IMR-90 (cell line): ENCODE data around the gene ARHGAP15. TPM values are rescaled to one million over a fixed set of nuclear protein-coding genes. Genes with fewer than 3 reads are reported as not detected.

Source experiments
- ATAC-seq: fragments of 200-7000 bp; cut with Tn5 transposase; 2 replicates; pipeline ENCODE4 v1.9.1; 2020; ENCODE audit warnings: low read depth, mild to moderate bottlenecking, moderate library complexity
- BruUV-seq: library from RNA; stranded (reverse); fragments of 400-500 nt; replicated peaks from 2 replicates; lab custom pipeline; 2021; lab: Mats Ljungman, UMichigan
- CTCF ChIA-PET: fragments of 300-600 bp; formaldehyde crosslinking; extraction: SDS; loops from one replicate; lab custom pipeline; 2021; ENCODE audit warnings: antibody characterized with exemption; lab: Yijun Ruan, JAX
- POLR2A ChIA-PET: fragments of 300-600 bp; sonication (Branson Sonifier 250); formaldehyde crosslinking; loops from one replicate; lab custom pipeline; 2022; ENCODE audit warnings: antibody characterized with exemption; ENCODE audit not compliant: unreplicated experiment; lab: Charles Lee
- DNase-seq: peaks from one replicate; pipeline ENCODE4 v3.0.0; 2013
- H2AFZ ChIP-seq: replicated peaks from 2 replicates; pipeline ENCODE3; 2013; ENCODE audit warnings: low read length, mild to moderate bottlenecking; ENCODE audit not compliant: poor library complexity
- H2AK5ac ChIP-seq: 2 replicates; pipeline ENCODE4 v1.6.1; 2013; ENCODE audit warnings: low read depth, low read length, inconsistent platforms
- H2AK9ac ChIP-seq: replicated peaks from 2 replicates; pipeline ENCODE3; 2013; ENCODE audit warnings: mild to moderate bottlenecking, low read depth, low read length, moderate library complexity; ENCODE audit not compliant: poor library complexity
- H2BK120ac ChIP-seq: 2 replicates; pipeline ENCODE4 v1.6.1; 2013; ENCODE audit warnings: low read depth, low read length, inconsistent platforms
- H2BK15ac ChIP-seq: 3 replicates; pipeline ENCODE4 v1.6.1; 2013; ENCODE audit warnings: low read depth, low read length, inconsistent platforms
- H2BK20ac ChIP-seq: 2 replicates; pipeline ENCODE4 v1.6.1; 2013; ENCODE audit warnings: low read depth, mild to moderate bottlenecking, inconsistent platforms, low read length, moderate library complexity
- H2BK5ac ChIP-seq: 2 replicates; pipeline ENCODE4 v1.6.1; 2013; ENCODE audit warnings: mild to moderate bottlenecking, low read depth, low read length, inconsistent platforms; ENCODE audit not compliant: poor library complexity, severe bottlenecking
- H3K14ac ChIP-seq: replicated peaks from 2 replicates; pipeline ENCODE4 v1.6.1; 2013; ENCODE audit warnings: low read depth, low read length, inconsistent platforms
- H3K18ac ChIP-seq: 2 replicates; pipeline ENCODE4 v1.6.1; 2013; ENCODE audit warnings: low read depth, low read length, control low read depth
- H3K23ac ChIP-seq: 2 replicates; pipeline ENCODE4 v1.6.1; 2013; ENCODE audit warnings: low read depth, low read length, inconsistent platforms
- H3K27ac ChIP-seq: 2 replicates; pipeline ENCODE4 v1.5.1; 2013; ENCODE audit warnings: mild to moderate bottlenecking, control low read depth, low read length; ENCODE audit not compliant: insufficient read depth
- H3K27me3 ChIP-seq: 2 replicates; pipeline ENCODE4 v1.6.1; 2013; ENCODE audit warnings: low read length; ENCODE audit not compliant: control insufficient read depth, insufficient read depth
- H3K36me3 ChIP-seq: 2 replicates; pipeline ENCODE4 v1.6.1; 2013; ENCODE audit warnings: low read length, mixed read lengths; ENCODE audit not compliant: control insufficient read depth, insufficient read depth
- H3K4ac ChIP-seq: 2 replicates; pipeline ENCODE4 v1.6.1; 2013; ENCODE audit warnings: low read depth, low read length, inconsistent platforms
- H3K4me1 ChIP-seq: 2 replicates; pipeline ENCODE4 v1.6.1; 2013; ENCODE audit warnings: low read length, mixed read lengths; ENCODE audit not compliant: control insufficient read depth, insufficient read depth
- H3K4me2 ChIP-seq: 2 replicates; pipeline ENCODE4 v1.6.1; 2013; ENCODE audit warnings: low read depth, mild to moderate bottlenecking, control low read depth, low read length, moderate library complexity
- H3K4me3 ChIP-seq: 2 replicates; pipeline ENCODE4 v1.5.1; 2013; ENCODE audit warnings: low read depth, mild to moderate bottlenecking, control low read depth, low read length, moderate library complexity; ENCODE audit not compliant: insufficient read depth
- H3K56ac ChIP-seq: 2 replicates; pipeline ENCODE4 v1.6.1; 2013; ENCODE audit warnings: low read length, inconsistent platforms; ENCODE audit not compliant: insufficient read depth; ENCODE audit errors: extremely low read depth
- H3K79me1 ChIP-seq, 2 experiments: 2 replicates each; pipeline ENCODE4 v1.6.1; 2013; ENCODE audit warnings: low read length in 2 of 2, inconsistent platforms in 1 of 2, low read depth in 1 of 2
- H3K9ac ChIP-seq: 2 replicates; pipeline ENCODE4 v1.6.1; 2013; ENCODE audit warnings: low read depth, low read length, control low read depth
- H3K9me1 ChIP-seq: 2 replicates; pipeline ENCODE4 v1.6.1; 2013; ENCODE audit warnings: low read length, inconsistent platforms; ENCODE audit not compliant: insufficient read depth
- H3K9me3 ChIP-seq: 2 replicates; pipeline ENCODE4 v1.6.1; 2013; ENCODE audit warnings: low read length; ENCODE audit not compliant: control insufficient read depth, insufficient read depth
- H4K20me1 ChIP-seq: 2 replicates; pipeline ENCODE4 v1.6.1; 2013; ENCODE audit warnings: low read length, inconsistent platforms; ENCODE audit not compliant: insufficient read depth
- H4K5ac ChIP-seq: 2 replicates; pipeline ENCODE4 v1.6.1; 2013; ENCODE audit warnings: mild to moderate bottlenecking, low read depth, low read length, control low read depth
- H4K8ac ChIP-seq, 2 experiments: 2 replicates each; pipeline ENCODE4 v1.6.1; 2013; ENCODE audit warnings: low read depth in 2 of 2, low read length in 2 of 2, control low read depth in 1 of 2, inconsistent platforms in 1 of 2
- H4K91ac ChIP-seq: 2 replicates; pipeline ENCODE4 v1.6.1; 2013; ENCODE audit warnings: low read depth, low read length, inconsistent platforms; ENCODE audit not compliant: insufficient read depth
- BHLHE40 ChIP-seq: fragments of 150-350 bp; IDR thresholded peaks from 2 replicates; pipeline ENCODE4 v1.6.1; 2016; ENCODE audit warnings: mild to moderate bottlenecking, low read depth, low read length
- CHD1 ChIP-seq: IDR thresholded peaks from 2 replicates; pipeline ENCODE4 v1.6.1; 2012; ENCODE audit warnings: low read depth, low read length, improper control_type of control experiment
- FOS ChIP-seq: fragments of 150-350 bp; IDR thresholded peaks from 2 replicates; pipeline ENCODE4 v1.6.1; 2016; ENCODE audit warnings: low read depth, low read length
- MAZ ChIP-seq: IDR thresholded peaks from 2 replicates; pipeline ENCODE4 v1.6.1; 2012; ENCODE audit warnings: low read depth, mild to moderate bottlenecking, low read length, improper control_type of control experiment, moderate library complexity, borderline replicate concordance
- MXI1 ChIP-seq: IDR thresholded peaks from 2 replicates; pipeline ENCODE4 v1.6.1; 2012; ENCODE audit warnings: low read depth, mild to moderate bottlenecking, low read length, moderate library complexity, borderline replicate concordance
- POLR2A ChIP-seq: IDR thresholded peaks from 2 replicates; pipeline ENCODE4 v1.6.1; 2012; ENCODE audit warnings: mild to moderate bottlenecking, low read depth, low read length
- RCOR1 ChIP-seq: IDR thresholded peaks from 2 replicates; pipeline ENCODE4 v1.6.1; 2012; ENCODE audit warnings: mild to moderate bottlenecking, low read length, improper control_type of control experiment; ENCODE audit not compliant: insufficient replicate concordance
- RFX5 ChIP-seq: IDR thresholded peaks from 2 replicates; pipeline ENCODE4 v1.8.0; 2012; ENCODE audit warnings: low read depth, mild to moderate bottlenecking, low read length, moderate library complexity
- SMC3 ChIP-seq: fragments of 150-350 bp; IDR thresholded peaks from 2 replicates; pipeline ENCODE4 v1.6.1; 2016; ENCODE audit warnings: low read depth, mild to moderate bottlenecking, antibody characterized with exemption, low read length, moderate library complexity
- WGBS, 2 experiments: methylation state at CpG; one replicate each; pipeline versions ENCODE4 v1.1.5 to v1.1.7; 2013; ENCODE audit warnings: missing lambda C conversion rate in 2 of 2; ENCODE audit not compliant: insufficient read length in 1 of 2; ENCODE audit errors: extremely low coverage in 2 of 2; 5-methylcytosine and 5-hydroxymethylcytosine counted together
- dilution Hi-C: fragments of 300-500 bp; cut with HindIII; formaldehyde crosslinking; loops from one replicate; pipeline ENCODE4 v1.14.3; 2018; ENCODE audit warnings: low sequenced_read_pairs; ENCODE audit not compliant: unreplicated experiment
- in situ Hi-C: fragments of 300-500 bp; cut with MboI; formaldehyde crosslinking; loops from 3 replicates; pipeline ENCODE4 v1.14.3; 2019; ENCODE audit warnings: low sequenced_read_pairs, inconsistent platforms, mixed read lengths
- intact Hi-C: fragments of 100-400 bp; cut with micrococcal nuclease; formaldehyde crosslinking; loops from 2 replicates; pipeline ENCODE4 v1.10.0; 2022
- polyA plus RNA-seq, 3 experiments: library from polyadenylated mRNA; depleted of rRNA; stranded (reverse); fragments of >200 nt; gene quantifications; 2 replicates each; pipeline ENCODE4 v1.2.3, GENCODE V29; 2012; ENCODE audit warnings: low replicate concordance in 1 of 3
- total RNA-seq: library from RNA; depleted of rRNA; stranded (reverse); fragments of >200 nt; gene quantifications from 2 replicates; pipeline ENCODE4 v1.2.3, GENCODE V29; 2012
- TF ChIP-seq, protein P1 (sequence below): fragments of 150-350 bp; IDR thresholded peaks from 2 replicates; pipeline ENCODE4 v1.6.1; 2016; ENCODE audit warnings: low read depth, mild to moderate bottlenecking, low read length, moderate library complexity, borderline replicate concordance

ARHGAP15 gene
- total and polyA plus RNA-seq, 2 of the 4 experiments (the other 2 are of a cell fraction), result not detected

- Histone ChIP-seq H3K27ac (no peak overlapping the region), H3K9ac (no peak overlapping the region), H3K4me2 (no peak overlapping the region), H2BK5ac (no peak overlapping the region), H4K20me1 (no peaks in the 10 kb centered on the region), H3K9me1 (no peaks in the 10 kb centered on the region), H2BK20ac (no peak overlapping the region), H3K4me3 (no peak overlapping the region), H2AK5ac (no peak overlapping the region), H2BK120ac (no peak overlapping the region), H4K5ac (no peak overlapping the region), H3K79me1 (no peaks in the 10 kb centered on the region), H2BK15ac (no peak overlapping the region), H3K4me1 (no peaks in the 10 kb centered on the region), H3K23ac (no peak overlapping the region), H3K14ac (no peak overlapping the region), H3K36me3 (no peaks in the 10 kb centered on the region), H3K9me3 (no peaks in the 10 kb centered on the region), H2AFZ (no peak overlapping the region), H4K91ac (no peak overlapping the region), H3K4ac (no peak overlapping the region), H4K8ac (no peak overlapping the region), H2AK9ac (no peak overlapping the region), H3K27me3 (no peaks in the 10 kb centered on the region), H3K56ac (no peak overlapping the region), H3K18ac (no peak overlapping the region)
- ChIA-PET POLR2A (no interaction called here), CTCF (interaction anchor here (0.7 to 3.3 kb wide), 2 partner anchors 12 to 189 kb away, joined by 4 to 12 read pairs; no protein-coding TSS in a partner anchor)
- dilution Hi-C loops (no loop called here), in situ Hi-C loops (no loop called here), intact Hi-C loops (loop anchor here (2.0 kb wide), 1 partner anchor 61 kb away; no protein-coding TSS in a partner anchor)
- no TSS peak for BruUV-seq
- ATAC-seq, result no peak
- no CpG with 5 or more reads among the region's 1 CpG for whole genome bisulfite sequencing, 2 experiments
- no peak for DNase-seq
- TF ChIP-seq MXI1 (no peak), MAZ (no peak), SMC3 (no peak), RCOR1 (no peak), BHLHE40 (no peak), POLR2A (no peak), CHD1 (no peak), RFX5 (no peak), FOS (no peak)
- TF ChIP-seq, protein P1, sequence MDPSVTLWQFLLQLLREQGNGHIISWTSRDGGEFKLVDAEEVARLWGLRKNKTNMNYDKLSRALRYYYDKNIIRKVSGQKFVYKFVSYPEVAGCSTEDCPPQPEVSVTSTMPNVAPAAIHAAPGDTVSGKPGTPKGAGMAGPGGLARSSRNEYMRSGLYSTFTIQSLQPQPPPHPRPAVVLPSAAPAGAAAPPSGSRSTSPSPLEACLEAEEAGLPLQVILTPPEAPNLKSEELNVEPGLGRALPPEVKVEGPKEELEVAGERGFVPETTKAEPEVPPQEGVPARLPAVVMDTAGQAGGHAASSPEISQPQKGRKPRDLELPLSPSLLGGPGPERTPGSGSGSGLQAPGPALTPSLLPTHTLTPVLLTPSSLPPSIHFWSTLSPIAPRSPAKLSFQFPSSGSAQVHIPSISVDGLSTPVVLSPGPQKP, result no peak
Observed at GRCh38 chr2:143223556-143223955, 94.3 kb downstream of the ARHGAP15 start.
